ENCODE data around the gene FOS.

- no peak for TF ChIP-seq RAD21 (IDR thresholded peaks at IDR 0.05)
- peak; percentile 12 to 24 for TF ChIP-seq HNF4A (conservative IDR thresholded peaks at IDR 0.05)
- TF ChIP-seq ZBTB33 (IDR thresholded peaks at IDR 0.05) = no peak
- no peak for TF ChIP-seq CTCF (IDR thresholded peaks at IDR 0.05; ENCODE audit: low read depth, low read length, missing input control)
Observed at GRCh38 chr14:75252254-75252837, 26.3 kb upstream of the FOS start.

All from liver (tissue), 3 donors.